A549 (cell line): ENCODE data around the gene MAEL. TPM values are rescaled to one million over a fixed set of nuclear protein-coding genes. Genes with fewer than 3 reads are reported as not detected.

Experiments
- ATAC-seq, 2 experiments: fragments of 200-7000 bp in 1 of 2; fragments of >200 bp in 1 of 2; cut with Nextera tagmentation in 1 of 2; cut with Tn5 transposase in 1 of 2; 3 replicates each; pipeline versions ENCODE4 v1.8.0 to v1.9.1; 2018 to 2020; ENCODE audit warnings: mild to moderate bottlenecking in 1 of 2, moderate library complexity in 1 of 2
- CTCF ChIA-PET: fragments of 300-600 bp; sonication (Branson Sonifier 250); formaldehyde crosslinking; extraction: SDS; loops from one replicate; lab custom pipeline; 2021; ENCODE audit warnings: antibody characterized with exemption, inconsistent platforms; lab: Yijun Ruan, JAX
- POLR2A ChIA-PET: fragments of 350-600 bp; formaldehyde crosslinking; extraction: SDS; loops from one replicate; lab custom pipeline; 2021; ENCODE audit warnings: antibody characterized with exemption, inconsistent platforms; lab: Yijun Ruan, JAX
- DNase-seq, 2 experiments: peaks; one replicate each; pipeline versions ENCODE4 v3.0.0 to v3.0.0-alpha.2; 2011 to 2016; ENCODE audit warnings: low read depth in 1 of 2, low spot score in 1 of 2
- FAIRE-seq: peaks from 2 replicates; lab custom pipeline; 2011; peaks lifted over from hg19 to GRCh38; lab: Jason Lieb, UNC
- H3K27ac ChIP-seq, 2 experiments: fragments of >200 bp; sonication (Bioruptor Twin); formaldehyde crosslinking; 3 replicates each; pipeline ENCODE4 v1.5.1; 2016 to 2017
- H3K4me1 ChIP-seq: fragments of >200 bp; sonication (Bioruptor Twin); formaldehyde crosslinking; 3 replicates; pipeline ENCODE4 v1.6.1; 2016
- H3K4me2 ChIP-seq: fragments of >200 bp; sonication (Bioruptor Twin); formaldehyde crosslinking; 3 replicates; pipeline ENCODE4 v1.6.1; 2016
- H3K4me3 ChIP-seq: fragments of >200 bp; sonication (Bioruptor Twin); formaldehyde crosslinking; 3 replicates; pipeline ENCODE4 v1.5.1; 2016
- H3K9me3 ChIP-seq: fragments of >200 bp; sonication (Bioruptor Twin); formaldehyde crosslinking; 3 replicates; pipeline ENCODE4 v1.6.1; 2016
- BHLHE40 ChIP-seq: IDR thresholded peaks from 2 replicates; pipeline ENCODE4 v1.6.1; 2012; ENCODE audit warnings: low read depth, low read length, inconsistent platforms
- CBX2 ChIP-seq: fragments of 200-600 bp; sonication (generic); IDR thresholded peaks from 2 replicates; pipeline ENCODE4 v1.6.1; 2016; ENCODE audit warnings: low read depth, mild to moderate bottlenecking, borderline replicate concordance
- CHD2 ChIP-seq: fragments of 150-350 bp; IDR thresholded peaks from 2 replicates; pipeline ENCODE4 v1.6.1; 2014; ENCODE audit warnings: low read length; ENCODE audit not compliant: partially characterized antibody
- CHD4 ChIP-seq: fragments of 200-600 bp; sonication (generic); IDR thresholded peaks from 2 replicates; pipeline ENCODE4 v1.6.1; 2016; ENCODE audit warnings: antibody characterized with exemption, mild to moderate bottlenecking, borderline replicate concordance
- EHF ChIP-seq: fragments of 250-450 bp; sonication (Bioruptor Pico); IDR thresholded peaks from 2 replicates; pipeline ENCODE4 v1.5.0; 2020; ENCODE audit warnings: mild to moderate bottlenecking
- EHMT2 ChIP-seq: fragments of 200-600 bp; sonication (generic); IDR thresholded peaks from 2 replicates; pipeline ENCODE4 v1.6.1; 2016; ENCODE audit warnings: antibody characterized with exemption, low read depth, mild to moderate bottlenecking, moderate library complexity
- ESRRA ChIP-seq: fragments of 150-350 bp; IDR thresholded peaks from 2 replicates; pipeline ENCODE4 v1.6.1; 2014; ENCODE audit warnings: mild to moderate bottlenecking, low read length, borderline replicate concordance
- FOSB ChIP-seq: fragments of 250-450 bp; sonication (Bioruptor Pico); IDR thresholded peaks from 2 replicates; pipeline ENCODE4 v1.5.0; 2020; ENCODE audit warnings: mild to moderate bottlenecking, moderate library complexity
- FOXS1 ChIP-seq: fragments of 250-450 bp; sonication (Bioruptor Pico); IDR thresholded peaks from 2 replicates; pipeline ENCODE4 v1.5.0; 2020; ENCODE audit warnings: mild to moderate bottlenecking, moderate library complexity
- HOXA7 ChIP-seq: fragments of 250-450 bp; sonication (Bioruptor Pico); IDR thresholded peaks from 2 replicates; pipeline ENCODE4 v1.5.0; 2020; ENCODE audit warnings: mild to moderate bottlenecking, moderate library complexity
- KDM5A ChIP-seq: fragments of 200-600 bp; sonication (generic); IDR thresholded peaks from 2 replicates; pipeline ENCODE4 v1.6.1; 2016; ENCODE audit warnings: antibody characterized with exemption, mild to moderate bottlenecking
- NR3C1 ChIP-seq: fragments of >200 bp; sonication (Bioruptor Twin); formaldehyde crosslinking; IDR thresholded peaks from 3 replicates; pipeline ENCODE4 v1.6.1; 2017
- POLR2AphosphoS2 ChIP-seq: conservative IDR thresholded peaks from 2 replicates; pipeline ENCODE4 v1.6.1; 2012; ENCODE audit warnings: low read length, improper control_type of control experiment, inconsistent platforms
- RARB ChIP-seq: fragments of 250-450 bp; sonication (Bioruptor Pico); IDR thresholded peaks from 2 replicates; pipeline ENCODE4 v1.8.0; 2021; ENCODE audit warnings: mild to moderate bottlenecking, moderate library complexity
- SREBF2 ChIP-seq: fragments of 450-650 bp; IDR thresholded peaks from 2 replicates; pipeline ENCODE4 v1.6.1; 2014; ENCODE audit warnings: mild to moderate bottlenecking, moderate library complexity
- ZC3H11A ChIP-seq: fragments of 450-650 bp; IDR thresholded peaks from 2 replicates; pipeline ENCODE4 v1.6.1; 2014; ENCODE audit warnings: antibody characterized with exemption, mild to moderate bottlenecking
- ZFP36 ChIP-seq: fragments of 450-650 bp; IDR thresholded peaks from 2 replicates; pipeline ENCODE4 v1.6.1; 2014; ENCODE audit warnings: borderline replicate concordance; ENCODE audit not compliant: partially characterized antibody
- ZNF302 ChIP-seq: fragments of 250-450 bp; sonication (Bioruptor Pico); IDR thresholded peaks from 2 replicates; pipeline ENCODE4 v1.9.0; 2021; ENCODE audit warnings: inconsistent platforms, mild to moderate bottlenecking, moderate library complexity
- WGBS: methylation state at CpG from one replicate; pipeline ENCODE4 v1.1.6; 2017; ENCODE audit errors: missing lambda C conversion rate; 5-methylcytosine and 5-hydroxymethylcytosine counted together
- polyA plus RNA-seq, 4 experiments: library from polyadenylated mRNA; depleted of rRNA in 3 of 4; stranded (reverse); fragments of >200 nt; fragmentation: RNase III in 1 of 4; extraction: RNeasy Plus Mini Kit Qiagen cat#74134 plus additional on column Dnase treatment in 1 of 4; gene quantifications; 2 replicates in 3 of 4; 3 replicates in 1 of 4; pipeline ENCODE4 v1.2.3, GENCODE V29; 2011 to 2017
- small RNA-seq, 6 experiments: library from RNA; depleted of rRNA; stranded (forward); fragments of <200 nt; gene quantifications; one replicate each; pipeline ENCODE3, GENCODE V24; 2012
- TF ChIP-seq, protein P1 (sequence below): IDR thresholded peaks from 2 replicates; pipeline ENCODE4 v1.6.1; 2012; ENCODE audit warnings: low read depth, borderline replicate concordance
- TF ChIP-seq, protein P2 (sequence below): IDR thresholded peaks from 2 replicates; pipeline ENCODE4 v1.6.1; 2012
- TF ChIP-seq, protein P3 (sequence below): fragments of 450-650 bp; IDR thresholded peaks from 2 replicates; pipeline ENCODE4 v1.6.1; 2014; ENCODE audit warnings: antibody characterized with exemption
- TF ChIP-seq, protein P4 (sequence below): fragments of 250-450 bp; sonication (Bioruptor Pico); IDR thresholded peaks from 2 replicates; pipeline ENCODE4 v1.5.0; 2020; ENCODE audit warnings: low read depth, mild to moderate bottlenecking, moderate library complexity
- TF ChIP-seq, protein P5 (sequence below): fragments of 250-450 bp; sonication (Bioruptor Pico); IDR thresholded peaks from 2 replicates; pipeline ENCODE4 v1.5.0; 2021; ENCODE audit warnings: mild to moderate bottlenecking, moderate library complexity, borderline replicate concordance

The MAEL gene
- polyA plus RNA-seq, 2 of the 4 experiments (the other 2 are of a cell fraction) = not detected

DNA sequence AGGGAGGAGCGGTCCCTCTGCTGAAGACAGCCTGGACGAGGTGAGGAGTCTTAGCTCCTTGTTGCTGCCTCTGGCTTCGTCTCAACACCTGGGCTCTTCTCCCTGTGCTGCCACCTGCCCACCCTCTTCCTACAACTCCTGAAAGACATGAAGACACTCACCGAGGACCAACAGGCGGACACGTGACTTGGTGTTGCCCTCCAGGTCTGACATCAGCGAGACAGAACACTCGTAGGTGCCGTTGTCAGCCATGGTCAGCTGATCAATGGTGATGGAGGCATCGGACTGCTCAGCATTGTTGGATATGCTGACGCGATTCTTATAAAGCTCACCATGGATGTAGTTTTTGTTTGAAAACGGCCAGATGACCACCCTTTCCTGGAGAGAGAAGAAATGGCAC, 79.7 kb downstream of the MAEL start:
- Histone ChIP-seq H3K4me2 (no peak overlapping the region), H3K4me3 (no peak overlapping the region)
- WGBS = 63% methylated on average over 13 of the region's 13 CpGs
- CTCF ChIA-PET = interaction anchor here (0.6 to 1.6 kb wide), 5 partner anchors 9 to 159 kb away, joined by 3 to 6 read pairs (median 4); no protein-coding TSS in a partner anchor
- DNase-seq = no peak
- no peak for ATAC-seq
- TF ChIP-seq, protein P1, sequence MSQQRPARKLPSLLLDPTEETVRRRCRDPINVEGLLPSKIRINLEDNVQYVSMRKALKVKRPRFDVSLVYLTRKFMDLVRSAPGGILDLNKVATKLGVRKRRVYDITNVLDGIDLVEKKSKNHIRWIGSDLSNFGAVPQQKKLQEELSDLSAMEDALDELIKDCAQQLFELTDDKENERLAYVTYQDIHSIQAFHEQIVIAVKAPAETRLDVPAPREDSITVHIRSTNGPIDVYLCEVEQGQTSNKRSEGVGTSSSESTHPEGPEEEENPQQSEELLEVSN = no peak
- TF ChIP-seq ESRRA = no peak
- TF ChIP-seq POLR2AphosphoS2 = no peak
- TF ChIP-seq, protein P2, sequence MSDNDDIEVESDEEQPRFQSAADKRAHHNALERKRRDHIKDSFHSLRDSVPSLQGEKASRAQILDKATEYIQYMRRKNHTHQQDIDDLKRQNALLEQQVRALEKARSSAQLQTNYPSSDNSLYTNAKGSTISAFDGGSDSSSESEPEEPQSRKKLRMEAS = no peak
- TF ChIP-seq EHF = no peak
- no peak for TF ChIP-seq CHD4
- no peak for TF ChIP-seq SREBF2
- TF ChIP-seq ZNF302 = no peak
- no peak for TF ChIP-seq EHMT2
- TF ChIP-seq, protein P3, sequence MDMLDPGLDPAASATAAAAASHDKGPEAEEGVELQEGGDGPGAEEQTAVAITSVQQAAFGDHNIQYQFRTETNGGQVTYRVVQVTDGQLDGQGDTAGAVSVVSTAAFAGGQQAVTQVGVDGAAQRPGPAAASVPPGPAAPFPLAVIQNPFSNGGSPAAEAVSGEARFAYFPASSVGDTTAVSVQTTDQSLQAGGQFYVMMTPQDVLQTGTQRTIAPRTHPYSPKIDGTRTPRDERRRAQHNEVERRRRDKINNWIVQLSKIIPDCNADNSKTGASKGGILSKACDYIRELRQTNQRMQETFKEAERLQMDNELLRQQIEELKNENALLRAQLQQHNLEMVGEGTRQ = no peak
- no peak for TF ChIP-seq BHLHE40
- TF ChIP-seq NR3C1 = no peak
- TF ChIP-seq, protein P4, sequence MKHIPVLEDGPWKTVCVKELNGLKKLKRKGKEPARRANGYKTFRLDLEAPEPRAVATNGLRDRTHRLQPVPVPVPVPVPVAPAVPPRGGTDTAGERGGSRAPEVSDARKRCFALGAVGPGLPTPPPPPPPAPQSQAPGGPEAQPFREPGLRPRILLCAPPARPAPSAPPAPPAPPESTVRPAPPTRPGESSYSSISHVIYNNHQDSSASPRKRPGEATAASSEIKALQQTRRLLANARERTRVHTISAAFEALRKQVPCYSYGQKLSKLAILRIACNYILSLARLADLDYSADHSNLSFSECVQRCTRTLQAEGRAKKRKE (CRISPR knock-in tag) = no peak
- TF ChIP-seq, all 56 proteins: peak for 0
- FAIRE-seq = no peak
- POLR2A ChIA-PET = interaction anchor here (0.6 kb wide), 1 partner anchor 152 kb away, joined by 4 read pairs; the partner anchor contains the start of gene POU2F1
- Histone ChIP-seq H3K4me1 (no peaks in the 10 kb centered on the region), H3K9me3 (no peaks in the 10 kb centered on the region), H3K27ac (no peak overlapping the region)

DNA sequence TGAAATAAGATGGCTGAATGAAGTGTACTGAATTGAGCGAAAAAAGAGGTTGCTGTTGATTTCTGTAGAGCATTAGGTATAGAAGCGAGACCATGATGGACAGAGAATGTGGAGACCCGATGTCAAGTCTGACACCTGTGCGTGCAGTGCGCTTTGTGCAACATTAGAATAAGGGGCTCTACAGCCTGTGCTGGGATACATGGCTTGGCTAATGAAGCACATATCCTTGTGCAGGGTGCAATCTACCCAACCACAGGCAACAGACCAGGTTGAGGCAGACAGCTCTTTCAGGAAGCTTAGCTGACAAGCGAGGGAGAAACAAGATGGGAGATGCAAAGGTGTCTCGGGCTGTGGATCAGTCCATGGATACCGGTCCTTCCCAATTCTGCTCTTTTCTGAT, 82.2 kb downstream of the MAEL start:
- no peak overlapping the region for H3K27ac ChIP-seq
- H3K4me2 ChIP-seq = no peak overlapping the region
- no peak overlapping the region for H3K4me3 ChIP-seq
- ChIA-PET CTCF (interaction anchor here (0.7 kb wide), 1 partner anchor 149 kb away, joined by 3 read pairs; no protein-coding TSS in a partner anchor), POLR2A (no interaction called here)
- H3K4me1 ChIP-seq = no peaks in the 10 kb centered on the region
- no peak for DNase-seq
- TF ChIP-seq KDM5A (no peak), FOXS1 (CRISPR knock-in tag) (no peak), RARB (CRISPR knock-in tag) (no peak), ESRRA (no peak), BHLHE40 (no peak), EHF (no peak), CBX2 (no peak), ZC3H11A (no peak), CHD2 (no peak), HOXA7 (CRISPR knock-in tag) (no peak), FOSB (no peak), ZFP36 (no peak)
- TF ChIP-seq, protein P5, sequence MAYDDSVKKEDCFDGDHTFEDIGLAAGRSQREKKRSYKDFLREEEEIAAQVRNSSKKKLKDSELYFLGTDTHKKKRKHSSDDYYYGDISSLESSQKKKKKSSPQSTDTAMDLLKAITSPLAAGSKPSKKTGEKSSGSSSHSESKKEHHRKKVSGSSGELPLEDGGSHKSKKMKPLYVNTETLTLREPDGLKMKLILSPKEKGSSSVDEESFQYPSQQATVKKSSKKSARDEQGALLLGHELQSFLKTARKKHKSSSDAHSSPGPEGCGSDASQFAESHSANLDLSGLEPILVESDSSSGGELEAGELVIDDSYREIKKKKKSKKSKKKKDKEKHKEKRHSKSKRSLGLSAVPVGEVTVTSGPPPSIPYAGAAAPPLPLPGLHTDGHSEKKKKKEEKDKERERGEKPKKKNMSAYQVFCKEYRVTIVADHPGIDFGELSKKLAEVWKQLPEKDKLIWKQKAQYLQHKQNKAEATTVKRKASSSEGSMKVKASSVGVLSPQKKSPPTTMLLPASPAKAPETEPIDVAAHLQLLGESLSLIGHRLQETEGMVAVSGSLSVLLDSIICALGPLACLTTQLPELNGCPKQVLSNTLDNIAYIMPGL (CRISPR knock-in tag) = no peak
- no peak for ATAC-seq
- no peaks in the 10 kb centered on the region for H3K9me3 ChIP-seq
- 73% methylated on average over 8 of the region's 8 CpGs for WGBS
- no peak for FAIRE-seq

Small RNA genes lying within 50 kb of the gene (small RNA-seq; reads per million reads assigned to genes)
- 0.16 to 32.6 (median 1.2) reads per million in 6 experiments for gene RNA5SP65

Other genes with a start within 250 kb of the MAEL start
- 32.2 and 37.2 TPM in 2 replicates for gene POGK, start 149.8 kb upstream of the MAEL start, polyA plus RNA-seq (2011; rRNA removed)
- gene POGK, start 149.8 kb upstream of the MAEL start, polyA plus RNA-seq (2017; fragmentation: RNase III; extraction: RNeasy Plus Mini Kit Qiagen cat#74134 plus additional on column Dnase treatment) = 25.7 to 28.4 TPM (median 27.4 TPM) in 3 replicates
- gene TADA1, start 113.0 kb upstream of the MAEL start, polyA plus RNA-seq (2011; rRNA removed) = 22.4 and 25.6 TPM in 2 replicates
- gene TADA1, start 113.0 kb upstream of the MAEL start, polyA plus RNA-seq (2017; fragmentation: RNase III; extraction: RNeasy Plus Mini Kit Qiagen cat#74134 plus additional on column Dnase treatment) = 10.5 to 13.0 TPM (median 11.4 TPM) in 3 replicates
- gene ILDR2, start 13.7 kb upstream of the MAEL start, polyA plus RNA-seq (2011; rRNA removed) = 0.04 TPM in 2 replicates
- gene ILDR2, start 13.7 kb upstream of the MAEL start, polyA plus RNA-seq (2017; fragmentation: RNase III; extraction: RNeasy Plus Mini Kit Qiagen cat#74134 plus additional on column Dnase treatment) = 0.03 TPM in 1 of 3 replicates, not detected in the others
- gene GPA33, start 101.1 kb downstream of the MAEL start, polyA plus RNA-seq (2011; rRNA removed) = not detected in 2 replicates
- gene GPA33, start 101.1 kb downstream of the MAEL start, polyA plus RNA-seq (2017; fragmentation: RNase III; extraction: RNeasy Plus Mini Kit Qiagen cat#74134 plus additional on column Dnase treatment) = not detected in 3 replicates
- not detected in 2 replicates for gene STYXL2, start 104.8 kb downstream of the MAEL start, polyA plus RNA-seq (2011; rRNA removed)
- gene STYXL2, start 104.8 kb downstream of the MAEL start, polyA plus RNA-seq (2017; fragmentation: RNase III; extraction: RNeasy Plus Mini Kit Qiagen cat#74134 plus additional on column Dnase treatment) = not detected in 3 replicates
- gene POU2F1, start 231.6 kb downstream of the MAEL start, polyA plus RNA-seq (2011; rRNA removed) = 9.4 and 10.5 TPM in 2 replicates
- 2.6 to 3.2 TPM (median 2.9 TPM) in 3 replicates for gene POU2F1, start 231.6 kb downstream of the MAEL start, polyA plus RNA-seq (2017; fragmentation: RNase III; extraction: RNeasy Plus Mini Kit Qiagen cat#74134 plus additional on column Dnase treatment)